ENCODE results near the gene ARHGAP26. TPM values are rescaled to one million over a fixed set of nuclear protein-coding genes. Genes with fewer than 3 reads are reported as not detected.
A peak's percentile ranks its signal among the peaks of the same experiment; 100 is the strongest.

Gene ARHGAP26
- total and polyA plus RNA-seq, 10 donors = 4.2 to 148 (median 55.5) TPM

- H3K36me3 ChIP-seq = peaks cover 0 to 42% (median 6%) of the 10 kb centered on the region in 6 donors
- no peak for TF ChIP-seq POLR2AphosphoS5 (IDR thresholded peaks at IDR 0.05)
- TF ChIP-seq, protein P1, sequence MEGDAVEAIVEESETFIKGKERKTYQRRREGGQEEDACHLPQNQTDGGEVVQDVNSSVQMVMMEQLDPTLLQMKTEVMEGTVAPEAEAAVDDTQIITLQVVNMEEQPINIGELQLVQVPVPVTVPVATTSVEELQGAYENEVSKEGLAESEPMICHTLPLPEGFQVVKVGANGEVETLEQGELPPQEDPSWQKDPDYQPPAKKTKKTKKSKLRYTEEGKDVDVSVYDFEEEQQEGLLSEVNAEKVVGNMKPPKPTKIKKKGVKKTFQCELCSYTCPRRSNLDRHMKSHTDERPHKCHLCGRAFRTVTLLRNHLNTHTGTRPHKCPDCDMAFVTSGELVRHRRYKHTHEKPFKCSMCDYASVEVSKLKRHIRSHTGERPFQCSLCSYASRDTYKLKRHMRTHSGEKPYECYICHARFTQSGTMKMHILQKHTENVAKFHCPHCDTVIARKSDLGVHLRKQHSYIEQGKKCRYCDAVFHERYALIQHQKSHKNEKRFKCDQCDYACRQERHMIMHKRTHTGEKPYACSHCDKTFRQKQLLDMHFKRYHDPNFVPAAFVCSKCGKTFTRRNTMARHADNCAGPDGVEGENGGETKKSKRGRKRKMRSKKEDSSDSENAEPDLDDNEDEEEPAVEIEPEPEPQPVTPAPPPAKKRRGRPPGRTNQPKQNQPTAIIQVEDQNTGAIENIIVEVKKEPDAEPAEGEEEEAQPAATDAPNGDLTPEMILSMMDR (IDR thresholded peaks at IDR 0.05 in 8 of 11, conservative IDR thresholded peaks at IDR 0.05 in 3 of 11) = no peak
- TF ChIP-seq POLR2A (IDR thresholded peaks at IDR 0.05) = no peak
- H3K4me3 ChIP-seq = no peak overlapping the region
- WGBS, 5 donors = 85 to 96% (median 88%) methylated on average over 3 of the region's 3 CpGs
- no peaks in the 10 kb centered on the region for H3K9me3 ChIP-seq
- no peak for DNase-seq
- no peaks in the 10 kb centered on the region for H3K27me3 ChIP-seq (replicated peaks in 1 of 7)
- intact Hi-C loops (cut with DNase I; ENCODE audit: low total_unique reads) = no loop called here
- H3K27ac ChIP-seq = peak overlapping the region in 3 of 8 donors; percentile 2 to 51 (median 24)
- H3K4me1 ChIP-seq = peaks cover 0 to 3% (median 0%) of the 10 kb centered on the region in 6 donors
Observed at GRCh38 chr5:143134269-143134668, 364.1 kb downstream of the ARHGAP26 start.

GRCh38 chr5:143134900-143135299, 364.7 kb downstream of the ARHGAP26 start:
- no peaks in the 10 kb centered on the region for H3K9me3 ChIP-seq
- DNase-seq = no peak
- WGBS, 5 donors = 77 to 89% (median 83%) methylated on average over 4 of the region's 4 CpGs
- H3K4me1 ChIP-seq = peaks cover 0 to 8% (median 0%) of the 10 kb centered on the region in 6 donors
- peaks cover 0 to 47% (median 6%) of the 10 kb centered on the region in 6 donors for H3K36me3 ChIP-seq
- no peak overlapping the region for H3K27ac ChIP-seq
- no peaks in the 10 kb centered on the region for H3K27me3 ChIP-seq (replicated peaks in 1 of 7)
- TF ChIP-seq POLR2A (IDR thresholded peaks at IDR 0.05) (no peak), POLR2AphosphoS5 (IDR thresholded peaks at IDR 0.05) (no peak)
- TF ChIP-seq, protein P1 (IDR thresholded peaks at IDR 0.05 in 8 of 11, conservative IDR thresholded peaks at IDR 0.05 in 3 of 11) = no peak
- intact Hi-C loops (cut with DNase I; ENCODE audit: low total_unique reads) = no loop called here
- no peak overlapping the region for H3K4me3 ChIP-seq

GRCh38 chr5:143135832-143136551, 365.8 kb downstream of the ARHGAP26 start:
- 86 to 92% (median 91%) methylated on average over 5 of the region's 5 CpGs for WGBS, 5 donors
- Histone ChIP-seq H3K27me3 (replicated peaks in 1 of 7) (no peaks in the 10 kb centered on the region), H3K4me1 (peaks cover 0 to 10% (median under 1%) of the 10 kb centered on the region in 6 donors), H3K27ac (no peak overlapping the region), H3K9me3 (no peaks in the 10 kb centered on the region), H3K4me3 (no peak overlapping the region), H3K36me3 (peaks cover 0 to 47% (median 6%) of the 10 kb centered on the region in 6 donors)
- TF ChIP-seq, protein P1 (IDR thresholded peaks at IDR 0.05 in 8 of 11, conservative IDR thresholded peaks at IDR 0.05 in 3 of 11) = no peak
- TF ChIP-seq POLR2A (IDR thresholded peaks at IDR 0.05) (no peak), POLR2AphosphoS5 (IDR thresholded peaks at IDR 0.05) (no peak)
- DNase-seq = no peak
- intact Hi-C loops (cut with DNase I; ENCODE audit: low total_unique reads) = no loop called here

GRCh38 chr5:143138839-143139238, 368.7 kb downstream of the ARHGAP26 start:
- intact Hi-C loops (cut with DNase I; ENCODE audit: low total_unique reads) = no loop called here
- 66 to 84% (median 78%) methylated on average over 8 of the region's 8 CpGs for WGBS, 5 donors

More at GRCh38 chr5:143138839-143139238, 368.7 kb downstream of the ARHGAP26 start:
- Histone ChIP-seq H3K27ac (no peak overlapping the region), H3K36me3 (peaks cover 0 to 45% (median 6%) of the 10 kb centered on the region in 6 donors), H3K27me3 (replicated peaks in 1 of 7) (no peaks in the 10 kb centered on the region), H3K9me3 (no peaks in the 10 kb centered on the region), H3K4me3 (no peak overlapping the region), H3K4me1 (peaks cover 0 to 19% (median 4%) of the 10 kb centered on the region in 6 donors)
- TF ChIP-seq, protein P1 (IDR thresholded peaks at IDR 0.05 in 8 of 11, conservative IDR thresholded peaks at IDR 0.05 in 3 of 11) = no peak
- TF ChIP-seq POLR2AphosphoS5 (IDR thresholded peaks at IDR 0.05) (no peak), POLR2A (IDR thresholded peaks at IDR 0.05) (no peak)
- no peak for DNase-seq
